Thyroid gland (tissue), 4 donors: ENCODE measurements around the gene APCDD1L. TPM values are rescaled to one million over a fixed set of nuclear protein-coding genes. Genes with fewer than 3 reads are reported as not detected.

Experiments
- DNase-seq, 2 donors: peaks; one replicate each; pipeline ENCODE4 v3.0.0-alpha.2; 2019
- H3K27ac ChIP-seq, 3 donors: fragments of 200-600 bp; sonication (generic); 1 replicate in 2 of 3; 2 replicates in 1 of 3; pipeline ENCODE4 v1.5.1; 2016 to 2019; ENCODE audit warnings: mild to moderate bottlenecking in 1 of 3, moderate library complexity in 1 of 3
- H3K27me3 ChIP-seq: fragments of 200-600 bp; sonication (generic); one replicate; pipeline ENCODE4 v1.5.1; 2019
- H3K36me3 ChIP-seq, 2 donors: fragments of 200-600 bp; sonication (generic); one replicate each; pipeline ENCODE4 v1.5.1; 2016 to 2019
- H3K4me1 ChIP-seq, 2 donors: fragments of 200-600 bp; sonication (generic); one replicate each; pipeline ENCODE4 v1.5.1; 2017 to 2019
- H3K4me3 ChIP-seq, 3 donors: fragments of 200-600 bp; sonication (generic); replicated peaks in 1 of 3; 1 replicate in 2 of 3; 2 replicates in 1 of 3; pipeline ENCODE4 v1.5.1; 2016; ENCODE audit warnings: mild to moderate bottlenecking in 1 of 3
- H3K9me3 ChIP-seq: fragments of 200-600 bp; sonication (generic); one replicate; pipeline ENCODE4 v1.5.1; 2017
- POLR2A ChIP-seq, 2 donors: fragments of 450-650 bp; IDR thresholded peaks; one replicate each; pipeline ENCODE4 v1.6.1; 2017; ENCODE audit warnings: antibody characterized with exemption in 2 of 2, mild to moderate bottlenecking in 2 of 2, moderate library complexity in 1 of 2
- WGBS, 2 donors: methylation state at CpG; one replicate each; pipeline ENCODE4 v1.1.5; 2017; 5-methylcytosine and 5-hydroxymethylcytosine counted together
- intact Hi-C: fragments of 100-400 bp; cut with DNase I; formaldehyde crosslinking; loops from one replicate; pipeline ENCODE4 v1.15.1; 2023
- total RNA-seq, 4 donors: library from RNA; depleted of rRNA; stranded (reverse); fragments of >200 nt; gene quantifications; one replicate each; pipeline ENCODE4 v1.2.3, GENCODE V29; 2016
- TF ChIP-seq, protein P1 (sequence below), 6 experiments: fragments of 200-600 bp in 3 of 6; fragments of 450-650 bp in 3 of 6; sonication (generic) in 3 of 6; IDR thresholded peaks; one replicate each; pipeline ENCODE4 v1.5.1; 2016 to 2019; ENCODE audit warnings: antibody characterized with exemption in 6 of 6, mild to moderate bottlenecking in 2 of 6, inconsistent platforms in 1 of 6, moderate library complexity in 1 of 6

APCDD1L gene
- total RNA-seq, 4 donors from 2014 or later: 0.11 TPM; not detected in 3

DNA sequence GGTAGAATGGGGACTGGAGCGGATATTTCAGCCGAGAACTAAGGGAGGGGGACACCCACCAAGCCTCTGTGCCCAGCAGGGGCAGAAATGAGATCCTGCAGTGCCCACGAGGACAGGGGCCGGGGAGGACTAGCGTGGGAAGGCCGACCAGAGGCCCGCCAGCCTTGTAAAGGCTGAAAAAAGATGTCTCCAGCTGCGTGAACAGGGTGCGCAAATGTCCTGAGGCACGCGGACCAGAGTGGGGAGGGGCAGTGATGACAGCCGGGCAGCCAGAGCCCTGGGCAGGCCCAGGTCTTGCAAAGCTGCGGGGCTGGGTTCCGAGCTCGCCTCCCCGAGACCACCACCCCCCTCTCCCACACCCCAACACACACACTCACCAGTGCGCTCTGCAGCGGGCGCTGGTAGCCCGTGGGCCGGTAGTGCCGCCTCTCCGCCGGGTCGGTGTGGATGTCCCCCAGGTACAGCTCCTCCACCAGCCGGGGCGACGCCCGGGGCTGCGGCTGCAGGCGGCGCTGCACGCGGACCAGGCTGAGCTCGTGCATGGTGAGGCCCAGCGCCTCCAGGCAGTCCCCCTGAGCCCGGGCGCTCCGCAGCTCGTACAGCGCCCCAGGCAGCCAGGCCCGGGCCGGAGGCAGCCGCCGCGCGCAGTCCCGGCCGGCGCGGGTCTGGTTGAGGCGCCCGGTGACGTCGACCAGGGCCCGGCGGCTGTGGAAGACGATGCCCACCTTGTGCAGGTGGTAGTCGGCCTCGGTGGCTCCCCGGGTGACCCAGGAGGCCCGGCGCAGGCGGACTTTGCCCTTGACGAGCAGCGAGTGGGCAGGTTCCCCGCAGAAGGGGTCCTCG lies 48.2 kb downstream of the APCDD1L start:
- no peak for DNase-seq
- WGBS, 2 donors: 66 to 83% methylated on average over 19 to 23 of the region's 68 CpGs
- H3K36me3 ChIP-seq: no peaks in the 10 kb centered on the region

DNA sequence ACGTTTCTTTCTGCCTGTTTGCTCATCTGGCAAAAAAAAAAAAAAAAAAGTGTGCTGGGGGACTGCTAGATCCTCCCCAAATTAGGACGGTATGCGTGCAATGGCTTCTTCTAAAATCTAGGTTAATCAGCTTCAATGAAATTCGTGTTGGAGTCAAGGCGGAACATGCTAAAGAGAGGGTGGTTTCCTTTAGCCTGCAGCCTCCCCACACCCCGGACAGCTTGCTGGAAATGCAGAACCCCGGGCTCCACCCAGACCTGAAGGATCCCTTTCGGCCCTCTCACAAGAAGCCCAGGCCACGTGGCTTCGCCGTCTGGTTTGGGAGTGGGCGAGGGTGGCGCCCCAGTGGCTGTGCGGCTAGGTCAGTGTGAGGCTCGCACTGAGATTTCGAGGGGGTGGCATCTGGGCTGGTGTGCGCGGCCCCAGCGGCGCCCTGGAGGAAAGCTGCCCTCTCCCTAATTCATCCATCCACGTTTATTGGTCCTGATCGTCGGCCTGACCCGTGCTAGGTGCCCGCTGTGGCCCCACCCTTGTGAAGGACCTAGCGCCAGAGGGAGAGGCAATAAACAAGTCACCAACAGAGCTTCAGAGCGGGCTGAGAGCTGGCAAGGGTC lies 49.0 kb downstream of the APCDD1L start:
- H3K4me1 ChIP-seq: no peaks in the 10 kb centered on the region
- no peaks in the 10 kb centered on the region for H3K9me3 ChIP-seq
- H3K27ac ChIP-seq: no peak overlapping the region
- H3K4me3 ChIP-seq: no peak overlapping the region
- intact Hi-C loops: no loop called here
- H3K27me3 ChIP-seq: no peaks in the 10 kb centered on the region
- no peak for DNase-seq
- no peak for TF ChIP-seq POLR2A (IDR thresholded peaks at IDR 0.05)
- TF ChIP-seq, protein P1, sequence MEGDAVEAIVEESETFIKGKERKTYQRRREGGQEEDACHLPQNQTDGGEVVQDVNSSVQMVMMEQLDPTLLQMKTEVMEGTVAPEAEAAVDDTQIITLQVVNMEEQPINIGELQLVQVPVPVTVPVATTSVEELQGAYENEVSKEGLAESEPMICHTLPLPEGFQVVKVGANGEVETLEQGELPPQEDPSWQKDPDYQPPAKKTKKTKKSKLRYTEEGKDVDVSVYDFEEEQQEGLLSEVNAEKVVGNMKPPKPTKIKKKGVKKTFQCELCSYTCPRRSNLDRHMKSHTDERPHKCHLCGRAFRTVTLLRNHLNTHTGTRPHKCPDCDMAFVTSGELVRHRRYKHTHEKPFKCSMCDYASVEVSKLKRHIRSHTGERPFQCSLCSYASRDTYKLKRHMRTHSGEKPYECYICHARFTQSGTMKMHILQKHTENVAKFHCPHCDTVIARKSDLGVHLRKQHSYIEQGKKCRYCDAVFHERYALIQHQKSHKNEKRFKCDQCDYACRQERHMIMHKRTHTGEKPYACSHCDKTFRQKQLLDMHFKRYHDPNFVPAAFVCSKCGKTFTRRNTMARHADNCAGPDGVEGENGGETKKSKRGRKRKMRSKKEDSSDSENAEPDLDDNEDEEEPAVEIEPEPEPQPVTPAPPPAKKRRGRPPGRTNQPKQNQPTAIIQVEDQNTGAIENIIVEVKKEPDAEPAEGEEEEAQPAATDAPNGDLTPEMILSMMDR (IDR thresholded peaks at IDR 0.05): no peak
- 94 to 96% methylated on average over 24 to 27 of the region's 27 CpGs for WGBS, 2 donors
- no peaks in the 10 kb centered on the region for H3K36me3 ChIP-seq

More for the DNA sequence above, 48.2 kb downstream of the APCDD1L start:
- Histone ChIP-seq H3K4me1 (no peaks in the 10 kb centered on the region), H3K4me3 (no peak overlapping the region), H3K9me3 (no peaks in the 10 kb centered on the region), H3K27ac (no peak overlapping the region), H3K27me3 (no peaks in the 10 kb centered on the region)
- TF ChIP-seq, protein P1 (IDR thresholded peaks at IDR 0.05): no peak
- TF ChIP-seq POLR2A (IDR thresholded peaks at IDR 0.05): no peak
- intact Hi-C loops: no loop called here

DNA sequence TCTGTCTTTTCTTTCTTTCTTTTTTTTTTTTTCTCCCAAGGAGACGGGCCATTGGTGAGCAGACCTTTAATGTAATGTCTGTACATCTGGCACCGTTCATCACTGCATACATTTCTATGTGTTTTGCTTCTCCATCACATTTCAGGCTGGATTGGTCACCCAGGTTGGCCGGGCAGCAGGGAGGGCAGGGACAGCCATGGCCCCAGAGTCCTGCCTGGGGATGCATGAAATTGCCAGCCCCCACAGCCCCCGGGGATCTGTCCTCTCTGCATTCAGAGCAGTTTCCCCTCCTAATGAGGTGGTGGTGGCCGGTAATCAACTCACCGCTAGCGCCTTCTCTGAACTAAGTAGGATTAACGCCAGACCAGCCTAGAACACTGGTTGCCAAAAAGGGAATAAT lies 50.4 kb downstream of the APCDD1L start:
- no peak for DNase-seq
- no peaks in the 10 kb centered on the region for H3K36me3 ChIP-seq
- no peaks in the 10 kb centered on the region for H3K9me3 ChIP-seq
- WGBS, 2 donors: 72 to 78% methylated on average over 8 of the region's 8 CpGs
- H3K4me3 ChIP-seq: no peak overlapping the region
- H3K4me1 ChIP-seq: no peaks in the 10 kb centered on the region
- no peaks in the 10 kb centered on the region for H3K27me3 ChIP-seq
- TF ChIP-seq, protein P1 (IDR thresholded peaks at IDR 0.05): no peak
- TF ChIP-seq POLR2A (IDR thresholded peaks at IDR 0.05): no peak
- no peak overlapping the region for H3K27ac ChIP-seq
- intact Hi-C loops: no loop called here

DNA sequence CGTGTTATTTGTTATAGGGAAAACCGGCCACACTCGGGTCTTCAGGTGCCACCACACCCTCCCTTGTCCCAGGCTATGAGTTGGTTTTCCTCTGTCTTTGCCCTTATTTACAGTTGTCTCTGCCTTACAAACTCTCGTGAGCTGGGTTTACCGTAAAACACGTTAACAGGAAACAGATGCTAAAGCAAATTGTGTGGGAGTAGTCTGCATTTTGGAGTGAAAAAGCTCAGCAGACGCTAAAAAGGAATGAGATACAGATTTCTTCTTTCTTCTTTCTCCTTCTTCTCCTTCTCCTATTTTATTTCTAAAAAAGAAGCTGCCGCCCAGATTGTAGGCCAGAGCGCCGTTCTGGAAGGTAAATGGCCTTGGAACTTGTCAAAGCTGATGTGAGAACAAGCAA lies 51.9 kb downstream of the APCDD1L start:
- no peaks in the 10 kb centered on the region for H3K27me3 ChIP-seq
- H3K4me3 ChIP-seq: no peak overlapping the region
- H3K4me1 ChIP-seq: no peaks in the 10 kb centered on the region
- H3K36me3 ChIP-seq: no peaks in the 10 kb centered on the region
- no peak for DNase-seq
- WGBS, 2 donors: 83 to 89% methylated on average over 10 of the region's 10 CpGs
- no peak for TF ChIP-seq POLR2A (IDR thresholded peaks at IDR 0.05)
- TF ChIP-seq, protein P1 (IDR thresholded peaks at IDR 0.05): no peak
- no peaks in the 10 kb centered on the region for H3K9me3 ChIP-seq
- H3K27ac ChIP-seq: no peak overlapping the region
- intact Hi-C loops: no loop called here

DNA sequence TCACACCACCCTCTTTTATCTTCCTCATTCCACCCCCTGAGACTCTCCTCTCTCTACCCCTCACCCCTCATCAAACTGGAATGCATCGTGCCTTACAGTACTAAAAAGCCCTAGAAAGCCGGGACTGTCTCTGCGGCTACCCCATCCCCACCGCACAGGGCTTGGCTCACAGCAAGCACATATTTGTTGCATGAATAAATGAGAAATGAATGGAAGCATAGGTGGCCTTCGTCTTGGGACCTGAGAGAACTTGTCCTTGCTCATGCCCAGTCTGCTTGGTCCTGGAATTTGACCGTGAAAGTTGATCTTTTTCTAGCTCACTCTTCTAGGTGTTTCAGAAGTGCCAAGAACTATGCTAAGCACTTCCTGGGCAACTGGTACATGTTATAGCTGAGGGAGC lies 53.3 kb downstream of the APCDD1L start:
- Histone ChIP-seq H3K4me3 (no peak overlapping the region), H3K4me1 (no peaks in the 10 kb centered on the region), H3K36me3 (no peaks in the 10 kb centered on the region), H3K9me3 (no peaks in the 10 kb centered on the region), H3K27me3 (no peaks in the 10 kb centered on the region), H3K27ac (no peak overlapping the region)
- intact Hi-C loops: no loop called here
- TF ChIP-seq, protein P1 (IDR thresholded peaks at IDR 0.05): no peak
- TF ChIP-seq POLR2A (IDR thresholded peaks at IDR 0.05): no peak
- 90 to 94% methylated on average over 6 of the region's 6 CpGs for WGBS, 2 donors
- no peak for DNase-seq
